GM19193 (cell line): ENCODE measurements around the gene ACTR2.

Experiments
- POLR2A ChIP-seq: IDR thresholded peaks from 4 replicates; pipeline ENCODE4 v1.6.1; 2011; ENCODE audit not compliant: insufficient read depth, insufficient read length; ENCODE audit errors: extremely low read depth

Gene ACTR2

GRCh38 chr2:65311596-65311995, 84.0 kb downstream of the ACTR2 start:
- TF ChIP-seq POLR2A: no peak

DNA sequence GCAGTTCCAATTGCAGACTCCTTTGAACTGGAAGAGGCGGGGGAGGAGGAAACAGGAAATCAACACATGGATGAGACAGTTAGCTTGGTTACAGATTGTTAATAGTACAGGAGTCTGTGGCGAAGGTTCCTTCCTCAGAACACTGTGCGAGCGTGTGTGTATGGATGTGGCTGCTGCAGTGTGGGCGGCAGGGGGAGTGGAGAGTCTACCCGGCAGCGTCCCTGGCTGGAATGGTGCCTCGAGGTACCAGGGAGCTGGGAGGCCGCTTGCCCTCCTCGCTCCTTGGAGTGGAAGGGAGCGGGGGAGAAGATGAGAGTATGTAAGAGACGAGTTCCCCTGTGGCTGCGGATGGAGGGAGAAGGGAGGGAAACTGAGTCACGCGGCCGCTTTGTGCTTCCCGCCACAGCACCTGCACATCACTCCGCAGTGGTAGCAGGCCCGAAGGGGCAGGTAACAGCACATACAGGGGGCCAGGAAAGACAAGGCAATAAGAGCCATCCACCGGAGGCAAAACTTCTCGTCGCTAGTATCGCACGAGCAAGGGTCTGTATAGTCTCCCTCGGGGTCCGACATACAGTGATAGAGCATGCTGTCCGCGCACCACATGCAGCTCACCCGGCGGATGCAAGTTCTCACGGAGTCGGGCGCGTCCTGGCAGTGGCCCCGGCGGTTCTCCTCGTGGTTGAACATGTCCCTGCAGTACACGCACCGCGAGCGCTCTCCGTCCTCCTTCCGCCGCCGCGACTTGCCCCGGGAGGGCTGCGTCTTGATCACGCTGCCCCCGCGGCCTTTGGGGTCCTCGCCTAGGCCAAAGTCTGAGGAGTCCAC, 85.7 kb downstream of the ACTR2 start:
- no peak for TF ChIP-seq POLR2A

GRCh38 chr2:65313954-65314256, 86.3 kb downstream of the ACTR2 start:
- TF ChIP-seq POLR2A: no peak

GRCh38 chr2:65314801-65315441, 87.3 kb downstream of the ACTR2 start:
- TF ChIP-seq POLR2A: no peak

DNA sequence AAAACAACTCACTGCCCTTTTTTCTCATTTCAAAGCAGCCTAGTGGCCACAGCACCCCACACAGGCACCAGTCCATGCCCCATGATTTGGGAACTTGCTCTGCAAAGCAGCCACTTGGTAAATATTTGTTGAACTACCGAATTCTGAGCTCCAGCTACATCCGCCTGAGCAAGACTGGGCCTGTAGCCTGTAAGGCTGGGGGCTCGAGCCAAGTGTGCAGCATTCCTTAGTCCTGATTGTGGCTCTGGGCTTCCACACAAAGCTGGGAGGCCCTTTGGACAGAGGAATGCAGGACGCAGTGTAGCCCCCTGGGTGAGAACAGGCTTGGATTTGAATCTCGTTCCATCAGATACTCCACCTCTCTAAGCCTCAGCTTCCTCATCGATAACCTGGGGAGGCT, 88.4 kb downstream of the ACTR2 start:
- no peak for TF ChIP-seq POLR2A

DNA sequence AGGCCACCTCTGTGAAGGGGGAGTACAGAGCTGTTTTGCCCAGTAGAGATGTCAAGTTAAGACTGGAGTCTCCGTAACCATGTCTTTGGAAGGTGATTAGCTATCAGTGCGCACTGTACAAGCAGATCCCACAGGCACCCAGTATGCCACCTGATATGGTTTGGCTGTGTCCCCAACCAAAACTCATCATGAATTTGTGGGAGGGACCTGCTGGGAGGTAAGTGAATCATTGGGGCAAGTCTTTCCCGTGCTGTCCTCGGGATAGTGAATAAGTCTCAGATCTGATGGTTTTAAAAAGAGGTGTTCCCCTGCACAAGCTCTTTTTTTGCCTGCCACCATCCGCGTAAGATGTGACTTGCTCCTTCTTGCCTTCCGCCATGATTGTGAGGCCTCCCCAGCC, 90.2 kb downstream of the ACTR2 start:
- TF ChIP-seq POLR2A: no peak

DNA sequence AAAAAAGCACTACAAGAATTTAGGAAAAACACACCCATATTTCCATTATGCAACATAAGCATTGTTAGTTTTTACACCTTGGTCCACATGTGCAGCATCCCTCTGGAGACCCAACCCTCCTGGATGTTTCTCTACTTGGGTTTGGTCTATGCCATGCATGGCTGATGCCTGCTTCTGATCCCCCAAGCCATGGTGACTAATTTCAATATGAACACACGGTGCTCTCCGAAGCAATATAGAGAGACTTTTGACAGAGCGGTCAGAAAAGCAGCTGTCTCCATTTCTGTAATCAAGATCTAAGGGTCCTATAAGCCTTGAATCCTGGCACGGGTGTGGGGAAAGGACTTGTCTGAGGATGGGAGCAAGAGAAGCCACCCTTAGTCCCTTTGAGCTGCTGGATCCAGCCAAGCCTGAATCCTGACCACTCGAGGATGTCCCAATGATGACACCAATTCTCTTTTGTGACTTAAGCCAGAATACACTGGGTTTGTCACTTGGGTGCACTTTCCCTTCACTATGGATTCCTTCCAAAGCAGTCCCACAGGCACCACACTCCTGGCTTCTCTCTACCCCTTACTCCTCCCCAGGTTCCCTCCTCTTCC, 91.5 kb downstream of the ACTR2 start:
- no peak for TF ChIP-seq POLR2A

DNA sequence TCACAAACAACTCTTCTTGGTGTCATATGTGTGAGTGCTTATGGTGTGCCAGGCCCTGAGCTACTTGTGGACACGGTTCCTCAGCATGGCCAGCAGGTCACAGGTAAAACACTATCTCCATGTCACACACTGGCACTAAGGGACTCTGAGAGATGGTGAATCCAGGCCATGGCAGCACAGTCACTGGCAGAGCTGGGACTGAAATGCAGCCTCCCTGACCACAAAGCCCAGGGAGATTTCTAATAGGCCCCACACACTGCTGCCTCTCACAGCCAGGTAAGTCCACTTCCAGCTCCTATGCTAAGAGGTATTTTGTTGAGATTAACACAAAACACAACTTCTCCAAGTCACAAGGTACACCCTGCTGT, 92.0 kb downstream of the ACTR2 start:
- no peak for TF ChIP-seq POLR2A

DNA sequence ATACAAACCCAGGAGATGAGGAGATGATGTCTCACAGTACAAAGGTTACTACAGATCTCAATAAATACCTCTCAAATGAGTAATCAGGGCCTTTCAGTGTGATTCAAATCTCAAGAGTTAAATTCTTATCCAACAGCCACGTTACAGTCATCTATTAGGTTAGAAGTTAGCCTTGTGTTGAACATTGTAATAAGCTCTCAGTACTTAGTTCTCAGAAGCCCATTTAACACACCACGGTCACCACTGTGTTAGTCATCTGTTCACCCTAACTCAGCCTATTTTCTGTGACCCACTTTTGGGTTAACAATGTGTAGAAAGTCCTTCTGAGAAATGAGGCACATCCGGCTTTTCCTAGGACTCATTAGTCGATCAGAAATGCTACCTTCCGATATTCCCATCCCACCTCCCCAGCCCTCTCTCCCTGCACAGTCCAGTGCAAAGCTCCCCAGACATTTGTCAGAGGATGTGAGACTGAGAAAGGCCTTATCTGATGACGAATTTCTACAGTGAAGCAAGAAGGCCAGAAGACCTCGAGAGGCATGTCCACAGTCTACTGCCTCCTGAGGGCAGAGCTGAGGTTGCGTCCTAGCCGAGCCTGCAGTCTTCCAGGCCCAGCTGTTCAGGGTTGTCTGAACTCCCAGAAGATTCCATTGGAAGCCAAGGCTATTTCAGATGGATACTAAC, 92.6 kb downstream of the ACTR2 start:
- TF ChIP-seq POLR2A: no peak
